GM10266 (cell line): Measurements from ENCODE around the gene SHISA5.

ENCODE experiments used
- DNase-seq: peaks from one replicate; pipeline ENCODE4 v3.0.0; 2012; ENCODE audit errors: extremely low spot score
- TF ChIP-seq, protein P1 (sequence below): IDR thresholded peaks from 2 replicates; pipeline ENCODE4 v1.5.1; 2012; ENCODE audit warnings: mild to moderate bottlenecking, low read depth; ENCODE audit not compliant: control insufficient read depth, insufficient read depth; ENCODE audit errors: missing control alignments

Gene SHISA5

GRCh38 chr3:48469046-48469915 lies 34.7 kb downstream of the SHISA5 start:
- DNase-seq, result no peak
- TF ChIP-seq, protein P1, sequence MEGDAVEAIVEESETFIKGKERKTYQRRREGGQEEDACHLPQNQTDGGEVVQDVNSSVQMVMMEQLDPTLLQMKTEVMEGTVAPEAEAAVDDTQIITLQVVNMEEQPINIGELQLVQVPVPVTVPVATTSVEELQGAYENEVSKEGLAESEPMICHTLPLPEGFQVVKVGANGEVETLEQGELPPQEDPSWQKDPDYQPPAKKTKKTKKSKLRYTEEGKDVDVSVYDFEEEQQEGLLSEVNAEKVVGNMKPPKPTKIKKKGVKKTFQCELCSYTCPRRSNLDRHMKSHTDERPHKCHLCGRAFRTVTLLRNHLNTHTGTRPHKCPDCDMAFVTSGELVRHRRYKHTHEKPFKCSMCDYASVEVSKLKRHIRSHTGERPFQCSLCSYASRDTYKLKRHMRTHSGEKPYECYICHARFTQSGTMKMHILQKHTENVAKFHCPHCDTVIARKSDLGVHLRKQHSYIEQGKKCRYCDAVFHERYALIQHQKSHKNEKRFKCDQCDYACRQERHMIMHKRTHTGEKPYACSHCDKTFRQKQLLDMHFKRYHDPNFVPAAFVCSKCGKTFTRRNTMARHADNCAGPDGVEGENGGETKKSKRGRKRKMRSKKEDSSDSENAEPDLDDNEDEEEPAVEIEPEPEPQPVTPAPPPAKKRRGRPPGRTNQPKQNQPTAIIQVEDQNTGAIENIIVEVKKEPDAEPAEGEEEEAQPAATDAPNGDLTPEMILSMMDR, result no peak

- TF ChIP-seq, protein P1, result no peak
- no peak for DNase-seq
These were observed 35.6 kb downstream of the SHISA5 start for GRCh38 chr3:48468329-48468731.

DNA sequence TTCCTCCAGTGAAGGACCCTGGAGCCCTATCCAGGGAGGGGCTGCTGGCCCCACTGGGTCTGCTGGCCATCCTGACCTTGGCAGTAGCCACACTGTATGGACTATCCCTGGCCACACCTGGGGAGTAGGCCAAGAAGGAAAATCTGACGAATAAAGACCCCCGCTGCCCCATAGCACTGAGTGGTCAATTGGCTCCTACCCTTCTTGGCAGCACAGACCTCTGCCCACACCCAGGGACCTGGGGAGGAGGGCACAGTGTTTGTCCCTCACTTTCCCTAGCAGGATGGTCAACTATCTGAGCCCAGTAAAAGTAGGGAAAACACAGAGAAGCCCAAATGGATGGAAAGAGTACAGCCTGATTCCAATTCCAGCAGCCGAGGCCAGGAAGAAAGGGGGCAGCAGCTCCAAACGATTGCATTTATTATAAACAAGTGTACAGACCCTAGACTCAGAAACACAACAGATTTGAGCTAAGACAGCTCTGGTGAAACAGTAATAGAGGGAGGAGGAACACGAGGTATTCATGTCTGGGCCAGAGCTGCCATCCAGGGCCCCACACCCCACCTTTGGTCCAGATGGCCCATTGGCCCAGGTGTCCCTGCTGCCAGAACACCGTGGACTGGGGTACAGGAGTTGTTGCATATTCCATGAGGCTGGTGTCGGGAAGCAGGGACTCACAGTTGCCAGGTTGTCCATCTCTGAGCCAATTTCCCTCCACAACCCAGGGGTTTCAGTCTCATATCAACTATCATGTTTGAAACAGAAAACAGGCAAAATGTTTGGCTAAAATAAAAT lies 36.3 kb downstream of the SHISA5 start:
- DNase-seq, result no peak
- TF ChIP-seq, protein P1, result no peak

GRCh38 chr3:48467110-48467454 lies 36.9 kb downstream of the SHISA5 start:
- TF ChIP-seq, protein P1, result no peak

DNA sequence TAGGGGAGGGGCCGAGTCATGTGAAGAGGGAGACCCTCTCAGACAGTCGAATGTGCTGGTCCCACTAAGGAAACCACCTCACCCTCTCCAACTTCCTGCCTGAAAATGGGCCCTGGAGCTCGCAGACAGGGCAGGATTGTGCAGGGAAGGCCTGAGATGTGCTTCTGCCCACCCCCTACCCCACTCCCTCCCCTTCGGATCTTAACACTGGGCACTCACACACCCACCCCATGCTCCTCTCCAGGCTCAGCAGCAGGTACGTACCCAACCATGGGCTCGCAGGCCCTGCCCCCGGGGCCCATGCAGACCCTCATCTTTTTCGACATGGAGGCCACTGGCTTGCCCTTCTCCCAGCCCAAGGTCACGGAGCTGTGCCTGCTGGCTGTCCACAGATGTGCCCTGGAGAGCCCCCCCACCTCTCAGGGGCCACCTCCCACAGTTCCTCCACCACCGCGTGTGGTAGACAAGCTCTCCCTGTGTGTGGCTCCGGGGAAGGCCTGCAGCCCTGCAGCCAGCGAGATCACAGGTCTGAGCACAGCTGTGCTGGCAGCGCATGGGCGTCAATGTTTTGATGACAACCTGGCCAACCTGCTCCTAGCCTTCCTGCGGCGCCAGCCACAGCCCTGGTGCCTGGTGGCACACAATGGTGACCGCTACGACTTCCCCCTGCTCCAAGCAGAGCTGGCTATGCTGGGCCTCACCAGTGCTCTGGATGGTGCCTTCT lies 37.4 kb downstream of the SHISA5 start:
- DNase-seq, result no peak
- TF ChIP-seq, protein P1, result no peak

More at GRCh38 chr3:48467110-48467454, 36.9 kb downstream of the SHISA5 start:
- no peak for DNase-seq

- TF ChIP-seq, protein P1, result peak; percentile 60
- peak; percentile 83 for DNase-seq
These were observed 38.2 kb downstream of the SHISA5 start for GRCh38 chr3:48465531-48466378.
